Stimulated activated CD8-positive, alpha-beta memory T cell treated with anti-CD3 and anti-CD28 coated beads, Interleukin-15, amount 100 ng/mL, for 24 hours (primary cell): Measurements from ENCODE around the gene TMEM97.
"Not testable (repeated sequence)": the region's sequence is repeated elsewhere in the genome, so short reads cannot be mapped to it uniquely, and the experiment has no call there.

Source experiments
- DNase-seq: peaks from one replicate; pipeline ENCODE4 v3.0.0-alpha.2; 2020; ENCODE audit warnings: low read depth

TMEM97 gene

GRCh38 chr17:28338056-28338768 lies 19.2 kb downstream of the TMEM97 start:
- no peak for DNase-seq

DNA sequence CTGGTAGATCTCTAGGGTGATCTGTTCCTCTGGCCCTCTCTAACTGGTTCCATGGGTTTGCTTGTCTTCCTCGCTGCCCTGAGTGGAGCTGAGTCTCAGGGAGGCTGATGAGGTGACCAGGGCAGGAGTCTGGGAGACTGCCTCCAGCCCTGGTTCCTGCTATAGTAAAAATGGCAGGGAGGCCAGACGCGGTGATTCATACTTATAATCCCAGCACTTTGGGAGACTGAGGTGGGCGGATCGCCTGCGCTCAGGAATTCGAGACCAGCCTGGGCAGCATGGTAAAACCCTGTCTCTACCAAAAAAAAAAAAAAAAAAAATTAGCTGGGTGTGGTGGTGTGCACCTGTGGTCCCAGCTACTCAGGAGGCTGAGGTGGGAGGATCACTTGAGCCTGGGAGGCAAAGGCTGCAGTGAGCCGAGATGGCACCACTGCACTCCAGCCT lies 19.8 kb downstream of the TMEM97 start:
- DNase-seq = not testable (repeated sequence)

DNA sequence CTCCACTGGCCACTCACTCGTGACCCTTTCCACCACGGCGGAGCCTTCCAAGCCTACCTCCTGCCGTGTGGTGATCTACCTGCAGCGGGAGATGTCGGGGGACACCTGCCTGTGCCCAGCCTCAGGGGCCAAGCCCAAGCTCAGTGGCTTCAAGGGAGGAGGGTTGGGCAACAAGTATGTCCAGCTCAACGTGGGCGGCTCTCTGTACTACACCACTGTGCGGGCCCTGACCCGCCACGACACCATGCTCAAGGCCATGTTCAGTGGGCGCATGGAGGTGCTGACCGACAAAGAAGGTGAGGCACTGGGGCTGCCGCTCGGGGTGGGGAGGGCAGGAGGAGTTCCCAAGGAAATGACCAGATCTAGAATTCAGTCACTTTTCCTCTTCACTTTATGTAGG lies 20.4 kb downstream of the TMEM97 start:
- DNase-seq = no peak

GRCh38 chr17:28340374-28340773 lies 21.4 kb downstream of the TMEM97 start:
- no peak for DNase-seq

DNA sequence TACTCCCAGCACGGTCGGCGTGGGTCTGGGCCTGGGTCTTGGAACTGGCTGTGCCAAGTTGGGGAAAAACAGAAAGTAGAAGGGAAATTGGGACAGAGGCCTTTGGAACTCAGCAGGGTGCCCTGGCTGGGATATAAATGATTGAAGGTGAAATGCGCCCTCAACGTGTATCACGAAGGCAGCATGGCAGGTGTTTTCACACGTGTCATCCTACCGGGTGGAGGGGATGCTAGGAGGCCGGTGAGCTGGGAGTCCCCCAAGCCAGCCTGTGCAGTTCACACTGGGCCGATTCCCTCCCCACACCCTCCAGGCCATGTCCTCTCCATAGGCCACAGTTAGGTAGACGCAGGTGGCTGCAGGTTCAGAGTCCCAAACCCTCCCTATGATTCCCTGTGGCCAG lies 22.5 kb downstream of the TMEM97 start:
- DNase-seq = no peak

GRCh38 chr17:28342313-28342712 lies 23.3 kb downstream of the TMEM97 start:
- DNase-seq = no peak

DNA sequence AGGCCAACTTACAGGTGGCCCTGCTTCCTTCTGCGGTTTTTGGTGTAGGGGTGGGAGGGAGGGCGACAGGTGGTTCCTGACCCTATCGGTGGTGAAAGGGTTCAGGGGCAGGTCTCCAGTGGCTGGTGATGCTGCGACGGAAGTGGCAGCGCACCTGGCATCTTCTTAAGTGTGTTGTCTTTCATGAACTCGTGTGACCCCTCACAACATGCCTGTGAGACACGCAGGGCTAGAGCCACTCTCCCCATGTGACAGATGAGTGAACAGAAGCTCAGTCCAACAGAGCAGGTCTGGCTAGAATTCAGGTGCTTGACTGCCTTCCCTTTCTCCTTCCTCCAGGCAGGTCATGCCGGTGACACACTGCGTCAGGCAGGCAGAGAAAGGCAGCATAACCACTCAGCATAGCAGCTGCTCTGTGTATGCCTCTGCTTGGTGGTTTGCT lies 24.5 kb downstream of the TMEM97 start:
- no peak for DNase-seq

DNA sequence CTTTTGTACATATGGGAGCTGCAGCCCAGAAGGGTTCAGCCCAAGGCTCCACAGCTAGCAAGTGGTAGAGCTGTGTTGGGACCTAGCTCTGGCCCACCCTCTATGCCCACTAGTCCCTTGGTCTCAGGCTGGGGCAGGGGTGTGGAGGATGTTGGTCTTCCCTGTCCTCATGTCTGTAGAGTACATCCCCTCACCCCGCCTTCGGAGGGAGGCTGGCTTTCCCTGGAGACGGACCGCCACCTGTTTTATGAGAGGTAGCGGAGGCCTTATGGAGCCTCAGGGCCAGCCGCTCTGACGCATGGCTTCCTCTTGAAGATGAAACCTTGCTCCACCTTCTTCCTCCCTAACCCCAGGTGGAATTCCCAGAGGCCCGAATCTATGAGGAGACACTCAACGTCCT lies 25.0 kb downstream of the TMEM97 start:
- no peak for DNase-seq

DNA sequence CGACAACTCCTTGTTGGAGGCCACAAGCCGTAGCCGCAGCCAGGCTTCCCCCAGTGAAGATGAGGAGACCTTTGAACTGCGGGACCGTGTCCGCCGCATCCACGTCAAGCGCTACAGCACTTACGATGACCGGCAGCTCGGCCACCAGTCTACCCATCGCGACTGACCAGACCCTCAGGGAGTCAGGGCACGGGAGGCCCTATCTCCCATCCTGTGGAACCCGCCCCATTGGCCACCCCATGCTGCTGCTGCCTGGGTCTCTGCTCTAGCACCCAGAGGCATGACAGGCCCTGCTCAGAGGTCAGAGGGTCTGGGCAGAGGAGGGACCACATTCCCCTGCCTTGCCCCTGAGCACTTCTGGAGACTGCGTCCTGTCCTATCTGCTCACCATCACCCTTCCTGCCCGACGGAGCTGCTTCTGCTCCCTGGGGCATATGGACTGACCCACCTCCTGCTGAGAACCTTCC lies 25.5 kb downstream of the TMEM97 start:
- DNase-seq = no peak

DNA sequence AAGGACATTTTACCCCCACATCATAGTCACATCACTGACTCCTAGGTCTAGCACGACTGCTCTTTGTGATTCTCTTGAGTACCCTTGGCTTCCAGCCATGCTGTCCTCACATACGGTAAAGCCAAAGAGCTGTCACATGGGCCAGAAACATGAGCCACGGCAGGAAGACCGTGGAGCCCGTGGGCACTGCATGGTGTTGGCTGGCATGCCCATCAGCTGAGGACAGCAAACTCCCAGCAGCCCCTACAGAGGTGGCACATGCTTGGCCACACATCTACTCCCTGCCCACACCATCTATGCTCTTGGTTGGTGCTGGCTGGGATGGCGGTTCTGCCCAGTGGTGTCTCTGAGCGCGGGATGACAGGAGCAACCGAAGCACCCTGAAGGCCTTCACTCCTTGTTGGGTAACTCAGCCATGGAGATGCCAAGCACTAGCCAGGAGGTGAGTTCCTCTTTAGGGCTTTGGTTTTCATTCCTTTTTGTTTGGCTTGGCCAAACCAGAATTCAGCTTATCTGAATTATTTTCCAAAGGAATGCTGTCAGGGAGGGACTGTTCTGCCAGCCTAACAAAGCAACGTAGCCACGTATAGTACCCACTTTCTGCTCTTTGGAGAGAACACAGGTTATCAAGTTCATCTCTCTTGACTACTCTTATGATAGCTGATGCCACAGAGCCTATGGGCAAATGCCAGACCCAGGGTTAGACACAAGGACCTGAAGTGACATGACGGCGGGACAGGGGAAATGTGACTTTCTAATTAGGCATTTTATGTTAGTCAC lies 26.6 kb downstream of the TMEM97 start:
- no peak for DNase-seq

- no peak for DNase-seq
Observed at GRCh38 chr17:28346199-28346580, 27.2 kb downstream of the TMEM97 start.

DNA sequence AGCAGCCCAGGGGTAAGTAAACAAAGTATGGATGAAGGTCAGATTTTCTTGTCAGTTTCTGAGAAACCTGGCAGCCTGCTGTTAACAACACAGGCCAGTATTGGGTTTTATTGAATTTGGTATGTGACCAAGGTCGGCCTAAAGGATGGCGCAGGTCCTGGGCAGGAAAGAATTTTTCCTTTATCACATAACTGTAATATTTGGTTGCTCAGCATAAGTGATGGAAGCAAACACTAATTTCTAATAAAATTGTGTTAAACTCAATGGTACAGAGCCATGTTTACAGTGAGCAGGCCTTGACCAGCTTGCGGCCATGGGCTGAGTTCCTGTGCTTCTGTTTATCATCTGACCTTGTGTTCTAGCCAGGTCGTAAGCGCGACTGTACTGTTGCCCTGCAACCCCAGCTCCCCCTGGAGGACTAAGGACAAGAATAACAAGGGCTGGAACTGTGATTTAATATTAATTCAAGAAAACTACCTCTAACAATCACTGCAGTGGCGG lies 27.8 kb downstream of the TMEM97 start:
- DNase-seq = no peak

GRCh38 chr17:28347261-28347891 lies 28.4 kb downstream of the TMEM97 start:
- no peak for DNase-seq

- no peak for DNase-seq
Observed at GRCh38 chr17:28348979-28349378, 30.0 kb downstream of the TMEM97 start.

- DNase-seq = no peak
Observed at GRCh38 chr17:28350271-28350670, 31.3 kb downstream of the TMEM97 start.

DNA sequence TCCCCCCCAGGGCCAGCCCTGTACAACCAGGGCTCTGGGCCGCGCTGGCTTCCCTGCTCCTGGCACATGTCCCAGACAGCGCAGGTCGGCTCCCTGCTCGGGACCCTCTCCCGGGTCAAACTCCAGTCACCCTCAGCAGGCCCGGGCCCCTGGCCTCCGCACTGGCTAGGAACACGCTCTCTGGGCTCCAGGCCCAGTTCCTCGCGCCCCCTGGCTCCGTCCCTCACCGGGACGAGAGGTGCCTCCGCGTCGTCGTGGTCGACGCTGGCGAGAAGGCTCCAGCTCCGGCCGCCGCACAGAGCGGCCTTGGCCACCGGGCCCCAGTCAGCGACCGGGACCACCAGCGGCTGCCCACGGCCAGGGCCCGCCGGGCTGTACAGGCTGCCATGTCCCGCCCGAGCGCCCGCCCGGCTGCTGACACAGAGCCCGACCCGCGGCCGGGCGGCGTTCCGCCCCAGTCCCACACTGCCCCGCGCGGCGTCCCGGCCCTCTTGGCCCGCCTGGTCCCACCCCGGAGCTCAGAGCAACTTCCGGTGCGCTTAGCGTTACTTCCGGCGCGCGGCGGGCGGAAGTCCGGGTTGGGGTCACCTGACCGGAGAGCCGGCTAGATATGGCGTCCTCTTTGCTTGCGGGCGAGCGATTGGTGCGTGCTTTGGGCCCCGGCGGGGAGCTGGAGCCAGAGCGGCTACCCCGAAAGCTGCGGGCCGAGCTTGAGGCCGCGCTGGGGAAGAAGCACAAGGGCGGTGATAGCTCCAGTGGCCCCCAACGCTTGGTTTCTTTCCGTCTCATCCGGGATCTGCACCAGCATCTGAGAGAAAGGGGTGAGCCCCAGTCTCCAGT lies 38.3 kb downstream of the TMEM97 start, which contains the start of gene POLDIP2:
Gene POLDIP2 (minus strand): TSS at position 467 of the 840 bp plus-strand sequence. CDS start 79 bp downstream, at position 388.
- DNase-seq = peak; percentile 96

- DNase-seq = no peak
Observed at GRCh38 chr17:28357901-28358197, 38.8 kb downstream of the TMEM97 start.

GRCh38 chr17:28363186-28363585 lies 44.2 kb downstream of the TMEM97 start:
- no peak for DNase-seq

DNA sequence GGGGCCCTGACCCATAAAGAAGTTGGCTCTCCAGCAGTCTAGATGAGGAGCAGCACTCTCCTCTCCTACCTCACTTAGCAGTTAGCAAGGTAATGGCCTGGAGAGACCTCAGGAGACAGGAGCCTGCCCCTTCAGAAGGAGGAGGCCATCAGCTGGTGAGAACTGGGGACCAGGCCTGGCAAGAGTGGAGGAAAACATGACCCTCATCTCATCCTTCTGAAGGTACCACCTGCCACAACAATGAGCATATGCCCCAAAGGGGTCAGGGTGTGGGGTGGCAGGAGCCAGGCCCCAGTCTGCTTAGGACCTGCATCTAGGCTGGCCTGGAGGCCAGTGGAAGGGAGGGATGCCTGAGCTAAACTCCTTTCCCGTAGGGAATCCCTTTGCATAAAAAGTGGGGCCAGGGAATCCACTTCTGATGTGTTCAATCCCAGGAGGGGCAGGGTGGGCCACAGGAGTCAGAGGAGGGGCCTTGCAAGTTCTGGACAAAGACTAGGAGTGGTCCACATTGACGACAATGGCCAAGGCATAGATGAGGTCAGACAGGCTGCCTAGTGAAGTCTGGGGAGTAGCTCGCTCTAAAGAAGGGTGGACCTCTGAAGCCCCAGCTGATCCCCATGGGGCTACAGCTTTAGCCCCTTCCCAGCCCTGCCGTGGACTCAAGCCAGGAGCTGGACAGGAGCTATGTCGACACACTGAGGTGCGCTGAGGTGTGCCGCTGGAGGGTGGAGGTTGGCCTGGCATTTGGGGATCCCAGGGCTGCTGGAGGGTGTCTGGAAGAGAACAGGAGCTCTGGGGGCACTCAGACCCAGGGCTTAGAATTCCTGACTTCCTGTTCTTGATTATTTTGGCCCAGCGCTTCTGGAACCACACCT lies 45.0 kb downstream of the TMEM97 start:
- no peak for DNase-seq

GRCh38 chr17:28364665-28365363 lies 45.8 kb downstream of the TMEM97 start, which contains the start of gene SEBOX:
SEBOX (minus strand) TSS chr17:28365199; CDS start chr17:28365151, 48 bp downstream.
- no peak for DNase-seq
